Endothelial cell of umbilical vein (primary cell): ENCODE data around the gene ACTR2. TPM values are rescaled to one million over a fixed set of nuclear protein-coding genes. Genes with fewer than 3 reads are reported as not detected.

Experiments
- BruUV-seq: library from RNA; stranded (reverse); fragments of 400-500 nt; replicated peaks from 2 replicates; lab custom pipeline; 2021; lab: Mats Ljungman, UMichigan
- CTCF ChIA-PET: fragments of 300-600, 350-600 bp; sonication (Branson Sonifier 250); formaldehyde crosslinking; loops from one replicate; lab custom pipeline; 2021; ENCODE audit warnings: antibody characterized with exemption, inconsistent platforms; lab: Charles Lee
- POLR2A ChIA-PET: fragments of 300-600, 350-600 bp; sonication (Branson Sonifier 250); formaldehyde crosslinking; loops from one replicate; lab custom pipeline; 2021; ENCODE audit warnings: antibody characterized with exemption, inconsistent platforms; lab: Charles Lee
- DNase-seq: peaks from one replicate; pipeline ENCODE4 v3.0.0-alpha.2; 2011; ENCODE audit warnings: low read depth, low spot score
- FAIRE-seq: peaks from 2 replicates; lab custom pipeline; 2011; peaks lifted over from hg19 to GRCh38; lab: Jason Lieb, UNC
- H2AFZ ChIP-seq: 2 replicates; pipeline ENCODE4 v1.6.0; 2012; ENCODE audit warnings: low read depth, low read length, control low read depth, inconsistent platforms
- H3K27ac ChIP-seq: 2 replicates; pipeline ENCODE4 v1.5.1; 2011; ENCODE audit warnings: low read depth, mild to moderate bottlenecking, control low read depth, low read length, moderate library complexity; ENCODE audit not compliant: insufficient read depth
- H3K27me3 ChIP-seq, 2 experiments: 2 replicates each; pipeline versions ENCODE4 v1.6.0 to v1.6.1; 2011; ENCODE audit warnings: low read length in 2 of 2, mixed read lengths in 1 of 2; ENCODE audit not compliant: control insufficient read depth in 2 of 2, insufficient read depth in 2 of 2
- H3K36me3 ChIP-seq, 2 experiments: 2 replicates in 1 of 2; 3 replicates in 1 of 2; pipeline ENCODE4 v1.5.1; 2011; ENCODE audit warnings: low read length in 2 of 2, mild to moderate bottlenecking in 1 of 2, moderate library complexity in 1 of 2; ENCODE audit not compliant: control insufficient read depth in 2 of 2, insufficient read depth in 2 of 2; ENCODE audit errors: extremely low read depth in 1 of 2
- H3K4me1 ChIP-seq: 3 replicates; pipeline ENCODE4 v1.5.1; 2011; ENCODE audit warnings: mild to moderate bottlenecking, low read length; ENCODE audit not compliant: control insufficient read depth, insufficient read depth; ENCODE audit errors: extremely low read depth
- H3K4me2 ChIP-seq: 2 replicates; pipeline ENCODE4 v1.6.1; 2011; ENCODE audit warnings: low read length, control low read depth, mixed read lengths; ENCODE audit not compliant: insufficient read depth
- H3K4me3 ChIP-seq, 3 experiments: fragments of 200-600 bp in 1 of 3; sonication (generic), shearing (Covaris generic) in 1 of 3; replicated peaks in 1 of 3; 2 replicates each; pipeline ENCODE4 v1.5.1; 2011 to 2016; ENCODE audit warnings: control low read depth in 3 of 3, low read length in 3 of 3, mild to moderate bottlenecking in 2 of 3, inconsistent platforms in 1 of 3, low read depth in 1 of 3, moderate library complexity in 1 of 3; ENCODE audit not compliant: insufficient read depth in 1 of 3
- H3K79me2 ChIP-seq: 2 replicates; pipeline ENCODE4 v1.6.0; 2012; ENCODE audit warnings: low read length, inconsistent platforms; ENCODE audit not compliant: control insufficient read depth, insufficient read depth
- H3K9ac ChIP-seq: replicated peaks from 2 replicates; pipeline ENCODE3; 2011; ENCODE audit warnings: low read length, control low read depth; ENCODE audit not compliant: insufficient read depth; ENCODE audit errors: extremely low read depth
- H3K9me1 ChIP-seq: replicated peaks from 3 replicates; pipeline ENCODE4 v1.6.0; 2011; ENCODE audit warnings: mild to moderate bottlenecking, low read length; ENCODE audit not compliant: control insufficient read depth, insufficient read depth; ENCODE audit errors: extremely low read depth
- H3K9me3 ChIP-seq: replicated peaks from 2 replicates; pipeline ENCODE4 v1.5.1; 2012; ENCODE audit warnings: low read length, inconsistent platforms; ENCODE audit not compliant: control insufficient read depth, insufficient read depth
- H4K20me1 ChIP-seq: replicated peaks from 2 replicates; pipeline ENCODE3; 2011; ENCODE audit warnings: mild to moderate bottlenecking, low read length; ENCODE audit not compliant: control insufficient read depth, insufficient read depth; ENCODE audit errors: extremely low read depth
- EZH2 ChIP-seq: IDR thresholded peaks from 2 replicates; pipeline ENCODE4 v1.6.1; 2012; ENCODE audit warnings: borderline replicate concordance, low read depth, mild to moderate bottlenecking, moderate library complexity, low read length, inconsistent platforms; ENCODE audit not compliant: severe bottlenecking
- FOS ChIP-seq: IDR thresholded peaks from 2 replicates; pipeline ENCODE4 v1.6.1; 2011; ENCODE audit warnings: mild to moderate bottlenecking, low read length, moderate library complexity, borderline replicate concordance; ENCODE audit not compliant: insufficient read depth
- GATA2 ChIP-seq: IDR thresholded peaks from 2 replicates; pipeline ENCODE4 v1.7.0; 2011; ENCODE audit warnings: low read depth, mild to moderate bottlenecking, moderate library complexity, mixed read lengths, low read length; ENCODE audit not compliant: insufficient read length, insufficient read depth
- JUN ChIP-seq: IDR thresholded peaks from 2 replicates; pipeline ENCODE4 v1.6.1; 2011; ENCODE audit warnings: borderline replicate concordance, low read depth; ENCODE audit not compliant: insufficient read length, insufficient read depth
- MYC ChIP-seq: IDR thresholded peaks from one replicate; pipeline ENCODE4 v1.6.1; 2011; ENCODE audit warnings: mild to moderate bottlenecking, low read depth, low read length
- POLR2A ChIP-seq: IDR thresholded peaks from 2 replicates; pipeline ENCODE4 v1.6.1; 2012; ENCODE audit warnings: low read depth, mild to moderate bottlenecking, control low read depth, low read length
- POLR2AphosphoS5 ChIP-seq: IDR thresholded peaks from 2 replicates; pipeline ENCODE4 v1.6.1; 2012; ENCODE audit warnings: low read depth, mild to moderate bottlenecking, control low read depth, low read length, moderate library complexity; ENCODE audit not compliant: insufficient read depth
- dilution Hi-C: fragments of 300-500 bp; cut with MboI; formaldehyde crosslinking; loops from one replicate; pipeline ENCODE4 v1.15.0; 2019; ENCODE audit warnings: low sequenced_read_pairs; ENCODE audit not compliant: extremely low pct_ligation_motif_present
- intact Hi-C: fragments of 100-400 bp; cut with micrococcal nuclease; formaldehyde crosslinking; loops from one replicate; pipeline ENCODE4 v1.10.0; 2022
- polyA plus RNA-seq, 4 experiments: library from polyadenylated mRNA; depleted of rRNA in 3 of 4; stranded (reverse) in 3 of 4; unstranded in 1 of 4; fragments of >200 nt; gene quantifications; 2 replicates each; pipeline versions ENCODE4 v1.2.1 to v1.2.3, GENCODE V29; 2011 to 2012; ENCODE audit warnings: missing spikeins in 1 of 4
- total RNA-seq: library from RNA; stranded (reverse); gene quantifications from 2 replicates; pipeline ENCODE4 v1.2.3, GENCODE V29; 2021
- TF ChIP-seq, protein P1 (sequence below), 2 donors: IDR thresholded peaks; 1 replicate in 1 of 2; 2 replicates in 1 of 2; pipeline ENCODE4 v1.5.1; 2011; ENCODE audit warnings: low read length in 2 of 2, mild to moderate bottlenecking in 2 of 2, moderate library complexity in 2 of 2, control low read depth in 1 of 2, inconsistent platforms in 1 of 2, low read depth in 1 of 2; ENCODE audit not compliant: insufficient read depth in 1 of 2; ENCODE audit errors: extremely low read depth in 1 of 2
- TF ChIP-seq, protein P2 (sequence below): IDR thresholded peaks from 2 replicates; pipeline ENCODE4 v1.6.1; 2011; ENCODE audit not compliant: insufficient read depth, insufficient read length

Gene ACTR2
- total and polyA plus RNA-seq, 2 donors (not counting 3 experiments of a cell fraction or from before 2014, with no cell fraction given), result 48.7 to 287 TPM

DNA sequence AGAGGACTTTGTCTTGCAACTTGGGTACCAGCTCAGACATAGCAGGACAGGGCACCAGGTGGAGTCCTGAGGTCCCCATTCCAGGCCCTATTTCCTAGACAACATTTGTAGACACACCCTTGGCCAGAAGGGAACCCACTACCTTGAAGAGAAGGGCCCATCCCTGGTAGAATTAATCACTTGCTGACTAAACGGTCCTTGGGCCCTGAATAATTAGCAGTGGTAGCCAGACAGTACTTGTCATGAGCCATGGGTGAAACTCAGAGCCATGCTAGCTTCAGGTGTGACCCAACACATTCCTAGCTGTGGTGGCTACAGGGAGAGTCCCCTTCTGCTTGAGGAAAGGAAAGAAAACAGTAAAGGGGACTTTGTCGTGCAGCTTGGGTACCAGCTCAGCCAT lies 28.5 kb upstream of the ACTR2 start:
- H4K20me1 ChIP-seq, result no peaks in the 10 kb centered on the region
- TF ChIP-seq, protein P1, sequence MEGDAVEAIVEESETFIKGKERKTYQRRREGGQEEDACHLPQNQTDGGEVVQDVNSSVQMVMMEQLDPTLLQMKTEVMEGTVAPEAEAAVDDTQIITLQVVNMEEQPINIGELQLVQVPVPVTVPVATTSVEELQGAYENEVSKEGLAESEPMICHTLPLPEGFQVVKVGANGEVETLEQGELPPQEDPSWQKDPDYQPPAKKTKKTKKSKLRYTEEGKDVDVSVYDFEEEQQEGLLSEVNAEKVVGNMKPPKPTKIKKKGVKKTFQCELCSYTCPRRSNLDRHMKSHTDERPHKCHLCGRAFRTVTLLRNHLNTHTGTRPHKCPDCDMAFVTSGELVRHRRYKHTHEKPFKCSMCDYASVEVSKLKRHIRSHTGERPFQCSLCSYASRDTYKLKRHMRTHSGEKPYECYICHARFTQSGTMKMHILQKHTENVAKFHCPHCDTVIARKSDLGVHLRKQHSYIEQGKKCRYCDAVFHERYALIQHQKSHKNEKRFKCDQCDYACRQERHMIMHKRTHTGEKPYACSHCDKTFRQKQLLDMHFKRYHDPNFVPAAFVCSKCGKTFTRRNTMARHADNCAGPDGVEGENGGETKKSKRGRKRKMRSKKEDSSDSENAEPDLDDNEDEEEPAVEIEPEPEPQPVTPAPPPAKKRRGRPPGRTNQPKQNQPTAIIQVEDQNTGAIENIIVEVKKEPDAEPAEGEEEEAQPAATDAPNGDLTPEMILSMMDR (IDR thresholded peaks at IDR 0.05; ENCODE audit: extremely low read depth in 1 of 2, insufficient read depth in 1 of 2, low read depth in 1 of 2, low read length in 2 of 2), result no peak
- TF ChIP-seq EZH2 (no peak), GATA2 (no peak), JUN (no peak), POLR2A (no peak), MYC (no peak), POLR2AphosphoS5 (no peak), FOS (no peak)
- TF ChIP-seq, protein P2, sequence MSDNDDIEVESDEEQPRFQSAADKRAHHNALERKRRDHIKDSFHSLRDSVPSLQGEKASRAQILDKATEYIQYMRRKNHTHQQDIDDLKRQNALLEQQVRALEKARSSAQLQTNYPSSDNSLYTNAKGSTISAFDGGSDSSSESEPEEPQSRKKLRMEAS, result no peak
- dilution Hi-C loops, result no loop called here
- H3K36me3 ChIP-seq, result no peaks in the 10 kb centered on the region
- H3K79me2 ChIP-seq, result no peaks in the 10 kb centered on the region
- FAIRE-seq, result no peak
- no peak overlapping the region for H2AFZ ChIP-seq
- H3K9me1 ChIP-seq, result no peaks in the 10 kb centered on the region
- intact Hi-C loops, result no loop called here
- no TSS peak for BruUV-seq
- POLR2A ChIA-PET, result no interaction called here
- no peak overlapping the region for H3K4me2 ChIP-seq
- no peaks in the 10 kb centered on the region for H3K4me1 ChIP-seq
- H3K9me3 ChIP-seq, result no peaks in the 10 kb centered on the region
- no peak for DNase-seq
- H3K27ac ChIP-seq, result no peak overlapping the region
- no peak overlapping the region for H3K4me3 ChIP-seq
- peaks cover 0 to 12% of the 10 kb centered on the region in 2 experiments for H3K27me3 ChIP-seq
- CTCF ChIA-PET, result interaction anchor here (1.7 kb wide), 1 partner anchor 21 kb away, joined by 3 read pairs; no protein-coding TSS in a partner anchor
- no peak overlapping the region for H3K9ac ChIP-seq
